ENCODE results near the gene TLL1. TPM values are rescaled to one million over a fixed set of nuclear protein-coding genes. Genes with fewer than 3 reads are reported as not detected.
A peak's percentile ranks its signal among the peaks of the same experiment; 100 is the strongest.

The TLL1 gene
- total RNA-seq, 1 experiment from 2014 or later = 14.3 TPM

DNA sequence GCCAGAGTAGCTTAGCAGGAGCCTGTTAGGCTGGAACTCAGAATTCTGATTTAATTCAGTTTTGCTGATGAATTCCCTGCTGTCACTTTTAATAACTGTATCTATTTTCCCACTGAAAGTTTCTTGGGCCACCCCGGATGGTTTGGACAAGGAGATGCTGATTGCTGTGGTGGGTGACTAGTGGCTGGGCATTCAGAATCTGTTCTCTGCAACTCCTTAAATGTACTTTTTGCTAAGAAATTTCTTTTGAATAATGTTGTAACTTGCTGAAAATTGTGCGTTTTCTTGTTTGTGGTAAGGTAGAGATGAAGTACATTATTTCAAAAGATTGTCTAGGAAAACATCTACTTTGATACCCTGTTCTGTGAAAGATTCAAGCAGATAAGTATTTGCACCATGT is 2.4 kb downstream of the TLL1 start:
- intact Hi-C loops (cut with micrococcal nuclease; ENCODE audit: unreplicated experiment) = no loop called here
- H3K4me1 ChIP-seq (ENCODE audit: insufficient read depth, low read length, poor library complexity, severe bottlenecking) = peaks cover 24% of the 10 kb centered on the region
- no peak for DNase-seq (ENCODE audit: low spot score)
- ChIA-PET CTCF (no interaction called here), POLR2A (ENCODE audit: low non-redundant PET) (no interaction called here)
- H3K27ac ChIP-seq (ENCODE audit: low read depth, low read length, poor library complexity, severe bottlenecking) = no peak overlapping the region
- BruUV-seq (replicated peaks) = no TSS peak
- H3K9me3 ChIP-seq (ENCODE audit: low read depth, low read length, poor library complexity, severe bottlenecking) = no peaks in the 10 kb centered on the region
- H3K27me3 ChIP-seq (replicated peaks; ENCODE audit: insufficient read depth, low read depth, low read length, poor library complexity) = peaks cover 42% of the 10 kb centered on the region
- H3K36me3 ChIP-seq (ENCODE audit: insufficient read depth, low read length, poor library complexity, severe bottlenecking) = no peaks in the 10 kb centered on the region
- peak overlapping the region; percentile 61 for H3K4me3 ChIP-seq (ENCODE audit: low read depth, low read length, poor library complexity, severe bottlenecking)
- TF ChIP-seq EZH2 (IDR thresholded peaks at IDR 0.05; ENCODE audit: borderline replicate concordance, low read depth, low read length, poor library complexity, severe bottlenecking) = no peak
- TF ChIP-seq, protein P1, sequence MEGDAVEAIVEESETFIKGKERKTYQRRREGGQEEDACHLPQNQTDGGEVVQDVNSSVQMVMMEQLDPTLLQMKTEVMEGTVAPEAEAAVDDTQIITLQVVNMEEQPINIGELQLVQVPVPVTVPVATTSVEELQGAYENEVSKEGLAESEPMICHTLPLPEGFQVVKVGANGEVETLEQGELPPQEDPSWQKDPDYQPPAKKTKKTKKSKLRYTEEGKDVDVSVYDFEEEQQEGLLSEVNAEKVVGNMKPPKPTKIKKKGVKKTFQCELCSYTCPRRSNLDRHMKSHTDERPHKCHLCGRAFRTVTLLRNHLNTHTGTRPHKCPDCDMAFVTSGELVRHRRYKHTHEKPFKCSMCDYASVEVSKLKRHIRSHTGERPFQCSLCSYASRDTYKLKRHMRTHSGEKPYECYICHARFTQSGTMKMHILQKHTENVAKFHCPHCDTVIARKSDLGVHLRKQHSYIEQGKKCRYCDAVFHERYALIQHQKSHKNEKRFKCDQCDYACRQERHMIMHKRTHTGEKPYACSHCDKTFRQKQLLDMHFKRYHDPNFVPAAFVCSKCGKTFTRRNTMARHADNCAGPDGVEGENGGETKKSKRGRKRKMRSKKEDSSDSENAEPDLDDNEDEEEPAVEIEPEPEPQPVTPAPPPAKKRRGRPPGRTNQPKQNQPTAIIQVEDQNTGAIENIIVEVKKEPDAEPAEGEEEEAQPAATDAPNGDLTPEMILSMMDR (conservative IDR thresholded peaks at IDR 0.05; ENCODE audit: low read depth, low read length) = no peak

DNA sequence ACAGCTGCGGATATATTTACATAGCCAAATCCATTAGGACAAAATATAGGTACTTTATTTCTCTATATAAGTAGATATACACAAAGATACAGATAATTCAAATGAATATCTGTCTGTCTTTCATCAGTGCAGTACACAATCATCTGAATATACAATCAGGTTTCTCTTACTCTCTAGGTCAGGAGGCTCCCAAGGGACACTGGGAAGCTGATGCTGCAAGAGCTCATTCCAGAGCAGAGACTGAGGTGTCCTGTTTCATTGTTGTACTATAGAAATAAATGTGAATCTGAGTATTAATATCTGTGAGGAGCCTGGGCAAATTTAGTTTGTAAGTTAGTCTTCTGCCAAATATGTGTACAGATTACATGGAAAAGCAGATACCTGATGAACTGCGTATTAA is 4.2 kb downstream of the TLL1 start:
- no peak overlapping the region for H3K4me3 ChIP-seq (ENCODE audit: low read depth, low read length, poor library complexity, severe bottlenecking)
- no peaks in the 10 kb centered on the region for H3K9me3 ChIP-seq (ENCODE audit: low read depth, low read length, poor library complexity, severe bottlenecking)
- DNase-seq (ENCODE audit: low spot score) = peak; percentile 71
- ChIA-PET CTCF (no interaction called here), POLR2A (ENCODE audit: low non-redundant PET) (no interaction called here)
- no TSS peak for BruUV-seq (replicated peaks)
- intact Hi-C loops (cut with micrococcal nuclease; ENCODE audit: unreplicated experiment) = no loop called here
- H3K4me1 ChIP-seq (ENCODE audit: insufficient read depth, low read length, poor library complexity, severe bottlenecking) = peaks cover 29% of the 10 kb centered on the region
- TF ChIP-seq EZH2 (IDR thresholded peaks at IDR 0.05; ENCODE audit: borderline replicate concordance, low read depth, low read length, poor library complexity, severe bottlenecking) = no peak
- TF ChIP-seq, protein P1 (conservative IDR thresholded peaks at IDR 0.05; ENCODE audit: low read depth, low read length) = no peak
- H3K27me3 ChIP-seq (replicated peaks; ENCODE audit: insufficient read depth, low read depth, low read length, poor library complexity) = peaks cover 30% of the 10 kb centered on the region
- H3K27ac ChIP-seq (ENCODE audit: low read depth, low read length, poor library complexity, severe bottlenecking) = no peak overlapping the region
- H3K36me3 ChIP-seq (ENCODE audit: insufficient read depth, low read length, poor library complexity, severe bottlenecking) = no peaks in the 10 kb centered on the region

DNA sequence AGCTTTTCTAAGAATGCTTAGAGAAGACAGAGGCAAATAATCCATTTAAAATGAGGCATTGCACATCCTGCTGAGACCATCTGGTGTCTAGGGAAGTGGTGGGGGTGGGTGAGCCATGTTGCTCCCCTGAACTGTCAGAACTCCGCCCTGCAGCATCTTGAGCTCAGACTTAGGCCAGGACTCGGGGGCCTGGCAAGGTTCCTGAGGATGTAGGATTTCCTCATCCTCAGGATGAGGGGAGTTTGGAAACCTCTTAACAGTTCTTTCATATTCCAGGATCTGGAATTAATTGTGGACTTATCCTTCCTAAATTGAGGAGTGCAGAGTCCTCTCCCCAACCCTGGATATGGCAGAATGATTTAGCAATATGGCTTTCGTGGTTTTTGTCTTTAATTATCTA is 6.6 kb downstream of the TLL1 start:
- H3K4me1 ChIP-seq (ENCODE audit: insufficient read depth, low read length, poor library complexity, severe bottlenecking) = peaks cover 29% of the 10 kb centered on the region
- no TSS peak for BruUV-seq (replicated peaks)
- CTCF ChIA-PET = no interaction called here
- no peaks in the 10 kb centered on the region for H3K36me3 ChIP-seq (ENCODE audit: insufficient read depth, low read length, poor library complexity, severe bottlenecking)
- no peaks in the 10 kb centered on the region for H3K9me3 ChIP-seq (ENCODE audit: low read depth, low read length, poor library complexity, severe bottlenecking)
- peak; percentile 66 for DNase-seq (ENCODE audit: low spot score)
- TF ChIP-seq EZH2 (IDR thresholded peaks at IDR 0.05; ENCODE audit: borderline replicate concordance, low read depth, low read length, poor library complexity, severe bottlenecking) = no peak
- TF ChIP-seq, protein P1 (conservative IDR thresholded peaks at IDR 0.05; ENCODE audit: low read depth, low read length) = no peak
- POLR2A ChIA-PET (ENCODE audit: low non-redundant PET) = no interaction called here
- no peak overlapping the region for H3K4me3 ChIP-seq (ENCODE audit: low read depth, low read length, poor library complexity, severe bottlenecking)
- peaks cover 10% of the 10 kb centered on the region for H3K27me3 ChIP-seq (replicated peaks; ENCODE audit: insufficient read depth, low read depth, low read length, poor library complexity)
- intact Hi-C loops (cut with micrococcal nuclease; ENCODE audit: unreplicated experiment) = no loop called here
- no peak overlapping the region for H3K27ac ChIP-seq (ENCODE audit: low read depth, low read length, poor library complexity, severe bottlenecking)
